ENCODE data around the gene IRAK3. TPM values are rescaled to one million over a fixed set of nuclear protein-coding genes. Genes with fewer than 3 reads are reported as not detected.
A peak's percentile ranks its signal among the peaks of the same experiment; 100 is the strongest.
"Not testable (repeated sequence)": the region's sequence is repeated elsewhere in the genome, so short reads cannot be mapped to it uniquely, and the experiment has no call there.

IRAK3 gene
- total RNA-seq, 1 donor from 2014 or later, result 4.9 TPM

DNA sequence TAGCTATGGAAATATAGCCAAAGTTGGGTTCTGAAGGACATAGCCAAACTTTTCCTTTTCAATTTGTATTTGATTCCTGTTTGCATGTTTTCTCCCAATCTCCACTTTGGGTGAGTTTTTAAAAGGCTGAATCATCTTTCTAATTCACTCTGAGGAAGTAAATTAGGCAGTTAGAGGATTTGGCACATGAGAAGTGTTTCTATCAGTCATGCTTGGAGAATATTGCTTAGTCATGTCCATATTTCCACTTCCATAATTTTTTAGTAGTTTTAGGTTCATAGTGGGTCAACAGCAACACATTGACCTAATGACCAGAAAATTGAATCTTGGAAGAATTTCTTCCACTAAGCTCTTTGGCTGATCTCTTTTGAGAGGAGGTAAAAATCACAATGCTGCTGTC is 21.8 kb downstream of the IRAK3 start:
- Mint-ChIP-seq H3K27ac (ENCODE audit: unreplicated experiment) (no peak overlapping the region), H3K9me3 (ENCODE audit: unreplicated experiment) (no peaks in the 10 kb centered on the region), H3K4me3 (ENCODE audit: unreplicated experiment) (no peak overlapping the region), H3K36me3 (ENCODE audit: low read depth, unreplicated experiment) (peaks cover 16% of the 10 kb centered on the region), H3K4me1 (ENCODE audit: unreplicated experiment) (peaks cover 12% of the 10 kb centered on the region), H3K27me3 (ENCODE audit: unreplicated experiment) (peaks cover 5% of the 10 kb centered on the region)
- DNase-seq (ENCODE audit: low spot score), result no peak
- TF ChIP-seq, protein P1, sequence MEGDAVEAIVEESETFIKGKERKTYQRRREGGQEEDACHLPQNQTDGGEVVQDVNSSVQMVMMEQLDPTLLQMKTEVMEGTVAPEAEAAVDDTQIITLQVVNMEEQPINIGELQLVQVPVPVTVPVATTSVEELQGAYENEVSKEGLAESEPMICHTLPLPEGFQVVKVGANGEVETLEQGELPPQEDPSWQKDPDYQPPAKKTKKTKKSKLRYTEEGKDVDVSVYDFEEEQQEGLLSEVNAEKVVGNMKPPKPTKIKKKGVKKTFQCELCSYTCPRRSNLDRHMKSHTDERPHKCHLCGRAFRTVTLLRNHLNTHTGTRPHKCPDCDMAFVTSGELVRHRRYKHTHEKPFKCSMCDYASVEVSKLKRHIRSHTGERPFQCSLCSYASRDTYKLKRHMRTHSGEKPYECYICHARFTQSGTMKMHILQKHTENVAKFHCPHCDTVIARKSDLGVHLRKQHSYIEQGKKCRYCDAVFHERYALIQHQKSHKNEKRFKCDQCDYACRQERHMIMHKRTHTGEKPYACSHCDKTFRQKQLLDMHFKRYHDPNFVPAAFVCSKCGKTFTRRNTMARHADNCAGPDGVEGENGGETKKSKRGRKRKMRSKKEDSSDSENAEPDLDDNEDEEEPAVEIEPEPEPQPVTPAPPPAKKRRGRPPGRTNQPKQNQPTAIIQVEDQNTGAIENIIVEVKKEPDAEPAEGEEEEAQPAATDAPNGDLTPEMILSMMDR (IDR thresholded peaks at IDR 0.05; ENCODE audit: unreplicated experiment), result no peak

DNA sequence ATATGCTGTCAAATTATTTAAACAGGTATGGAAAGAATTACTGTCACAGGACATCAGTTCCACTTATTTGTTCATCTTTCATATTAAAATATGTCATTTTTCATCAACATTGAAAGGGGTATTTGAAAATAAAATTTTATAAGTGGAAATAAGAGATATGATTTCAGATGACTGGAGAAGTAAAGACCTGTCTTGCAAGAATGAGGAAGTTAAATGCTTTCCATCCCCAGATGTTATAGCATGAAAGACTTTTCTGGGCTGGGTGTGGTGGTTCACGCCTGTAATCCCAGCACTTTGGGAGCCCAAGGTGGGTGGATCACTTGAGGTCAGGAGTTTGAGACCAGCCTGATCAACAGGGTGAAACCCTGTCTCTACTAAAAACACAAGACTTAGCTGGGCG is 22.6 kb downstream of the IRAK3 start:
- not testable (repeated sequence) for DNase-seq (ENCODE audit: low spot score); H3K9me3 Mint-ChIP-seq (ENCODE audit: unreplicated experiment); H3K27me3 Mint-ChIP-seq (ENCODE audit: unreplicated experiment); H3K4me3 Mint-ChIP-seq (ENCODE audit: unreplicated experiment); H3K27ac Mint-ChIP-seq (ENCODE audit: unreplicated experiment)
- peaks cover 12% of the 10 kb centered on the region for H3K4me1 Mint-ChIP-seq (ENCODE audit: unreplicated experiment)
- peaks cover 16% of the 10 kb centered on the region for H3K36me3 Mint-ChIP-seq (ENCODE audit: low read depth, unreplicated experiment)

DNA sequence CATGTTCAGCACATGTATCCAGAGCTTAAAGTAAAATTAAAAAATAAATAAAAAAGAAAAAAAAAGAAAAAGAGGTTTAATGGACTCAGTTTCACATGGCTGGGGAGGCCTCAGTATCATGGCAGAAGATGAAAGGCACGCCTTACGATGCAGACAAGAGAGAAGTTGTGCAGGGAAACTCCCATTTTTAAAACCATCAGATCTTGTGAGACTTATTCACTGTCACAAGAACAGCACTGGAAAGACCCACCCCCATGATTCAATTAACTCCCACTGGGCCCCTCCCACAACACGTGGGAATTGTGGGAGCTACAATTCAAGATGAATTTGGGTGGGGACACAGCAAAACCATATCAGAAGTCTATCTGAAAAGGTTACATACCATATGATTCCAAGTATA is 24.0 kb downstream of the IRAK3 start:
- not testable (repeated sequence) for H3K9me3 Mint-ChIP-seq (ENCODE audit: unreplicated experiment); H3K27me3 Mint-ChIP-seq (ENCODE audit: unreplicated experiment); H3K27ac Mint-ChIP-seq (ENCODE audit: unreplicated experiment); DNase-seq (ENCODE audit: low spot score)
- peak overlapping the region; percentile 31 for H3K4me3 Mint-ChIP-seq (ENCODE audit: unreplicated experiment)
- peaks cover 12% of the 10 kb centered on the region for H3K4me1 Mint-ChIP-seq (ENCODE audit: unreplicated experiment)
- H3K36me3 Mint-ChIP-seq (ENCODE audit: low read depth, unreplicated experiment), result peaks cover 16% of the 10 kb centered on the region

DNA sequence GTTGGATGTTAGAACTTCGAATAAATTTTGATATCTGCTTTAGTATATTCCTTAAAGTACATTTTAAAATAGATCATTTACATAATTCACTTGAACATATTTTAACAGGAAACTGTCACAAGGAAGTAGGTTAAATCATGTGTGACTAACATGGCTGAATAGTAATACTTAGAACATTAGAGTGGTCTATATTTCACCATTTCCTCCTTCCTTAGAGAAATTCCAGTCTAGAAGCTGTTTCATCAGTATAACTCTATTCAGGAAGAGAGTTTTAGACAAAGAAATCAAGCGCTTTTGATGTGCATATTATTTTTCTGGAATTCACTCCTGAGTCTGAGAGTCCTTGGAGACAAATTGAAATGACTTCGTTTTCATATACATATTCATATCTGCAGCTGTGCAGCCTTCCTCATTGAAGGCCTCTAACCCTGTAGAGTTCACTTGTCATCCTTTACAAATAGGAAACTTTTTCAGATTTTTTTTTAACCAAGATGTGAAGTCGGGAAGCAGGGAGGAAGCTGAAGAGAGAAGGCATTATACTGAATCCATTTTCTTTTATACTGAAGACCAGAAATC is 28.4 kb downstream of the IRAK3 start:
- no peak for DNase-seq (ENCODE audit: low spot score)
- TF ChIP-seq, protein P1 (IDR thresholded peaks at IDR 0.05; ENCODE audit: unreplicated experiment), result no peak
- Mint-ChIP-seq H3K4me1 (ENCODE audit: unreplicated experiment) (peaks cover 7% of the 10 kb centered on the region), H3K9me3 (ENCODE audit: unreplicated experiment) (no peaks in the 10 kb centered on the region), H3K36me3 (ENCODE audit: low read depth, unreplicated experiment) (peaks cover 15% of the 10 kb centered on the region), H3K4me3 (ENCODE audit: unreplicated experiment) (no peak overlapping the region), H3K27me3 (ENCODE audit: unreplicated experiment) (peaks cover 4% of the 10 kb centered on the region), H3K27ac (ENCODE audit: unreplicated experiment) (no peak overlapping the region)

DNA sequence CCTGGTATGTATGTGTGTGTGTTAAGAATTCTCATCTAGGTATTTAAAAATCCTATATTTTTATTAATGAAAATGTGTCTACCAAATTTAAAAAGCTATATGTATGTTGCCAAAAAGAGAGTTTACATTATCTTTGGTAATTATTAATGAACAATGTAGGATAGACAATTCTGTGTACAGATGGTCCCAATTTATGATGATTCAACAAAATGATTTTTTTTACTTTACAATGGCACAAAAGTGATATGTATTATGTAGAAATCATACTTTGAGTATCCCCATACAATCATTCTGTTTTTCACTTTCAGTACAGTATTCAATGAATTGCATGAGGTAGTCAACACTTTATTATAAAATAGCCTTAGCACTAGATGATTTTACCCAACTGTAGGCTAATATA is 39.4 kb downstream of the IRAK3 start:
- no peaks in the 10 kb centered on the region for H3K9me3 Mint-ChIP-seq (ENCODE audit: unreplicated experiment)
- H3K27ac Mint-ChIP-seq (ENCODE audit: unreplicated experiment), result no peak overlapping the region
- no peak overlapping the region for H3K4me3 Mint-ChIP-seq (ENCODE audit: unreplicated experiment)
- no peak for DNase-seq (ENCODE audit: low spot score)
- TF ChIP-seq, protein P1 (IDR thresholded peaks at IDR 0.05; ENCODE audit: unreplicated experiment), result no peak
- no peaks in the 10 kb centered on the region for H3K4me1 Mint-ChIP-seq (ENCODE audit: unreplicated experiment)
- H3K27me3 Mint-ChIP-seq (ENCODE audit: unreplicated experiment), result peaks cover 5% of the 10 kb centered on the region
- no peaks in the 10 kb centered on the region for H3K36me3 Mint-ChIP-seq (ENCODE audit: low read depth, unreplicated experiment)

DNA sequence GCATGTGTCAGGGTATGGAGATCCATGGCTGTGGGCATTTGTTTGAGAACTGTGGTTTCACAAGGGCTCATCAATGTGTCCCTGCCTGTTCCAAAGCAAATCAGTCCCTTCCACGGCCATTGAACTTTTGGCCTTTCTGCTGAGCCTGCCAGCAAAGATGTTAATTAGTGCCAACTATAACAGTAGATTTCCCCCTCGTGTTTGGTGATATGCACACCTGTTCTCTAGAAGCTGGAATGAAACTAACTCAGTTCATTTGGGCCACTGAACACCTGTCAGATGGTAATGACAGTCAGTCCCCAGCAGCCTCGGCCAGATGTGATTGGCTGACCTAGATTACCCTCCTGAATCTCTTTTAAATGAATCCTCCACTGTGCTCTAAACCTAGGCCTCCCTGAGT is 43.2 kb downstream of the IRAK3 start:
- H3K4me3 Mint-ChIP-seq (ENCODE audit: unreplicated experiment), result no peak overlapping the region
- DNase-seq (ENCODE audit: low spot score), result no peak
- H3K27ac Mint-ChIP-seq (ENCODE audit: unreplicated experiment), result no peak overlapping the region
- peaks cover 11% of the 10 kb centered on the region for H3K27me3 Mint-ChIP-seq (ENCODE audit: unreplicated experiment)
- TF ChIP-seq, protein P1 (IDR thresholded peaks at IDR 0.05; ENCODE audit: unreplicated experiment), result no peak
- no peaks in the 10 kb centered on the region for H3K36me3 Mint-ChIP-seq (ENCODE audit: low read depth, unreplicated experiment)
- H3K9me3 Mint-ChIP-seq (ENCODE audit: unreplicated experiment), result no peaks in the 10 kb centered on the region
- peaks cover 3% of the 10 kb centered on the region for H3K4me1 Mint-ChIP-seq (ENCODE audit: unreplicated experiment)

DNA sequence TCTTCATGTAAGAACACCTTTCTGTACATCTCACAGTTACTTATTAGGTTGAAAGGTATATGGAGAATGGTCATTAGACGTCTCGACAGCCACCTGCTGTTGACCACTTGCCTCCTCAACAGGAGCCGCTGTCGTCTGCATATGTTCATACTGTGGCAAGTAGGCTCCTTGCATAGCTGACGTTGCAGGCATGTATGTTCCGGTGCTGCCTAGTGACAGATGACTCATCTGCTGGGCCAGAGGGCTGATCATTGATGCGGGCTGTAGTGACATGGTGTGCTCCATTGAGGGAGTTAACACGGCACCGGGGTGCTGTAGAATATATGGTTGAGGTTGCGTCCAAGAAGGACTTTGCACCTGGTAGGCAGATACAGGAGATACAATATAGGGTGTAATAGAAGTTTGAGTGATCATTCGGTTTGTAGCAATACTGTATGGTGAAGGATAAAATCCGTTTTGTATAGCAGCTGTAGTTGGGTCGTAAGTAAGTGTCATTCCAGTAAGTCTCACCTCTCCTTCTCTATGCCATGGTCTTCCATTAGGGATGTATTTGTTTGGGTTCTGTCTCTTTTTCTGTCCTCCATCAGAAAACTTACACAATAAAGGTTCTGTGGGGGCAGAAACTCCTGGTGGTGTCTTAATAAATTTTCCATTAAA is 45.2 kb downstream of the IRAK3 start:
- peak; percentile 7 for DNase-seq (ENCODE audit: low spot score)
- not testable (repeated sequence) for H3K4me1 Mint-ChIP-seq (ENCODE audit: unreplicated experiment); H3K27ac Mint-ChIP-seq (ENCODE audit: unreplicated experiment); H3K36me3 Mint-ChIP-seq (ENCODE audit: low read depth, unreplicated experiment); H3K9me3 Mint-ChIP-seq (ENCODE audit: unreplicated experiment)
- H3K27me3 Mint-ChIP-seq (ENCODE audit: unreplicated experiment), result peaks cover 11% of the 10 kb centered on the region
- peak overlapping the region; percentile 35 for H3K4me3 Mint-ChIP-seq (ENCODE audit: unreplicated experiment)

DNA sequence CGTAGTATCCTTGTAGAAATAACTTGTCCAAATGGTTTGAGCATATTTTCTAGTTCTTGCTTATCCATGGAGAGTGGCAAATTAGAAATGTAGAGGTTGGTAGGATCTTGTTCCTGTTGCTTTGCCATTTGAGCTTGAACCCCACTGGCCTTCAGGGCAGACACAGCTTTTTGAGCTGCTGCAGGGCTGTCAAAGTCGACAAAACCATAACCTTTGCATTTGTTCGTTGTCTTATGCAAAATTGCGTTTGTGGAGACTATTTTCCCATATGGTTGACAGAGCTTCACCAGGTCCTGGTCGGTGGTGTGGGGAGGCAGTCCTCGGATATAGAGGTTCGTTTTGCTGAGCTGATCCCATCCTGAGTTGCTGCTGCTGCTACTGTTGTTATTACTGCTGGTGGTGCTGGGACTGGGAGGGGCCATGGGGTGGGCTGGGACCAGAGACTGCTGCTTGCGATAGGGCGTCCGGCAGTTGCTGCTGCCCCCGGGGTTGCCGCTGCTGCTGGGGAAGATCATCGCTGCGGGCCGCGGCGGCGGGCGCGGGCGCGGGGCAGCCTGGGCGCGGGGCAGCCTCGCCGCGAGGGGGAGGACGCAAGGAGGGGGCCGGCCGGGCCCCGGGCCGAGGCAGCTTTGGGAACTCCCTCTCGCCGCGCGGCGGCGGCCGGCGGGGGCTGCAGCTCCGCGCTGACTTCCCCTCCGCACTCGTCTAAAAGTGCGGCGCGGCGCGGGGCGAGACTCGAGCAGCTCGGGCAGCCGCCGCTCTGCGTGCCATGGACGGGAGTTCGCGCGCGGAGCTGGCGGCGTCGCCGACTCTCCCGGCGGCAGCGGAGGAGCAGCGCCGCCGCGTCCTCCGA is 46.0 kb downstream of the IRAK3 start:
- not testable (repeated sequence) for H3K4me1 Mint-ChIP-seq (ENCODE audit: unreplicated experiment); H3K27ac Mint-ChIP-seq (ENCODE audit: unreplicated experiment); H3K27me3 Mint-ChIP-seq (ENCODE audit: unreplicated experiment); H3K9me3 Mint-ChIP-seq (ENCODE audit: unreplicated experiment); H3K36me3 Mint-ChIP-seq (ENCODE audit: low read depth, unreplicated experiment)
- DNase-seq (ENCODE audit: low spot score), result peak; percentile 67
- peak overlapping the region; percentile 82 for H3K4me3 Mint-ChIP-seq (ENCODE audit: unreplicated experiment)
